ENCODE data around the gene SORCS2.

Gene SORCS2

DNA sequence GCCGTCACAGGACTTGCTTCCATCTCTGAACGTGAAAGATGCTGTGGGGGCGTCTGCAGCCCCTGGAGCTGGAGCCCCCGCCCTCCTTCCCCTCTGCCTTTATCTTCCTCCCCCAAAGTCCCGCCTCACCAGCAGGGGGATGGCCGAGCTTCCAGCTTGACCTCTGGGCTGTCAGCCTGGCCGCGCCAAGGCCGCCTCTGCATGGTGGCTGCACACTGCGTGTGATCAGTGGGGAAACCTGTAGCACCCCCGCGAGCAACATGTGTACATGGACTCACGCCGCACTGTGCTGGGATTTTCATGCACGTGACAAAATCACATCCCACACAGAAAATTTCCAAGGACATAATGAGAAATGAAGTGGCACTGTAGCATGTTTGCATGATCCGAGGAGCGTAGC, 268.9 kb downstream of the SORCS2 start:
- WGBS (ENCODE audit: extremely low coverage, insufficient coverage, insufficient read length): no CpG with 5 or more reads among the region's 17 CpGs
- H2BK120ac ChIP-seq (ENCODE audit: insufficient read depth, low read length, poor library complexity): no peak overlapping the region

DNA sequence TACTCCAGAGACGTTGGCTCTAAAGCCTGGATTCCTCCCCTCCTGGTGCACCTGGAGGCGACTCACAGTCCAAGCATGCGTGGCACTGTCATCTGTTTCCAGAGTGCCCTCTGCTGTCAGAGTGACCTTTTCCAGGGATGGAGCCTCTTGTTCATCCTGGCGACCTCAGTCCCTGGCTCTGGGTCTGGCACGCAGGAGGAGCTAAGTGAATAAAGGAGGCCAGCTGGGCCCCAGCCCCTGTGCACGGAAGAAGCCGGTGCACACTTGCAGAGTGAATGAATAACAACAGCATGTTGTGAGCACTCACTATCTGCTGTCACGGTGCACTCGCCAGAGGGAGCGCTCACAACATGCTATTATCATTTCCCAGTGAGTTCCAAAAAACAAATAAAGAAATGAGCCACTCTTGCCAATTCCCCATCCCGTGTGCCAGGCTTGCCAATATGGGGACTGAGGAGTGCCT, 270.2 kb downstream of the SORCS2 start:
- H2AK5ac ChIP-seq (ENCODE audit: low read length): no peak overlapping the region
- H2BK12ac ChIP-seq (ENCODE audit: low read length): no peak overlapping the region
- H3K27me3 ChIP-seq (ENCODE audit: insufficient read depth, low read length): no peaks in the 10 kb centered on the region
- no peak overlapping the region for H4K91ac ChIP-seq (ENCODE audit: low read depth, low read length)
- no peak overlapping the region for H2BK120ac ChIP-seq (ENCODE audit: insufficient read depth, low read length, poor library complexity)
- H3K9ac ChIP-seq (ENCODE audit: low read length): no peak overlapping the region
- DNase-seq: peak; percentile 25 to 62
- no peaks in the 10 kb centered on the region for H3K9me3 ChIP-seq (ENCODE audit: insufficient read depth, low read depth, low read length)
- no peak overlapping the region for H4K12ac ChIP-seq (ENCODE audit: low read depth, low read length)
- H2AFZ ChIP-seq (ENCODE audit: insufficient read depth, low read length, poor library complexity): no peak overlapping the region
- H3K4me1 ChIP-seq (ENCODE audit: control insufficient read depth in 1 of 2, insufficient read depth in 2 of 2, low read length in 2 of 2): peaks cover 2 to 3% of the 10 kb centered on the region in 2 experiments
- no peak overlapping the region for H3K4me3 ChIP-seq (ENCODE audit: low read depth, low read length)
- H3K79me1 ChIP-seq (ENCODE audit: low read length): no peaks in the 10 kb centered on the region
- H3K4me2 ChIP-seq (ENCODE audit: low read length): no peak overlapping the region
- no CpG with 5 or more reads among the region's 11 CpGs for WGBS (ENCODE audit: extremely low coverage, insufficient coverage, insufficient read length)
- H3K14ac ChIP-seq (ENCODE audit: low read length): no peak overlapping the region
- no peak overlapping the region for H2BK5ac ChIP-seq (ENCODE audit: low read depth, low read length, poor library complexity)
- no peaks in the 10 kb centered on the region for H3K36me3 ChIP-seq (ENCODE audit: control insufficient read depth in 1 of 2, insufficient read depth in 2 of 2, low read length in 2 of 2)
- no peak overlapping the region for H3K18ac ChIP-seq (ENCODE audit: low read length)
- no peak overlapping the region for H3K4ac ChIP-seq (ENCODE audit: low read depth, low read length)
- no peak overlapping the region for H3K23ac ChIP-seq (ENCODE audit: low read length)
- H3K79me2 ChIP-seq (ENCODE audit: control insufficient read depth, insufficient read depth, low read length, poor library complexity): no peaks in the 10 kb centered on the region
- no peak overlapping the region for H4K8ac ChIP-seq (ENCODE audit: low read depth, low read length)
- H3K27ac ChIP-seq (ENCODE audit: low read depth, low read length): no peak overlapping the region

More for the DNA sequence above, 268.9 kb downstream of the SORCS2 start:
- Histone ChIP-seq H3K4me3 (ENCODE audit: low read depth, low read length) (no peak overlapping the region), H3K79me1 (ENCODE audit: low read length) (no peaks in the 10 kb centered on the region), H3K79me2 (ENCODE audit: control insufficient read depth, insufficient read depth, low read length, poor library complexity) (no peaks in the 10 kb centered on the region), H2BK12ac (ENCODE audit: low read length) (no peak overlapping the region), H4K12ac (ENCODE audit: low read depth, low read length) (no peak overlapping the region), H3K4me1 (ENCODE audit: control insufficient read depth in 1 of 2, insufficient read depth in 2 of 2, low read length in 2 of 2) (peaks cover 2 to 3% of the 10 kb centered on the region in 2 experiments), H3K4me2 (ENCODE audit: low read length) (no peak overlapping the region), H3K4ac (ENCODE audit: low read depth, low read length) (no peak overlapping the region), H4K8ac (ENCODE audit: low read depth, low read length) (no peak overlapping the region), H2AK5ac (ENCODE audit: low read length) (no peak overlapping the region), H3K36me3 (ENCODE audit: control insufficient read depth in 1 of 2, insufficient read depth in 2 of 2, low read length in 2 of 2) (no peaks in the 10 kb centered on the region), H4K91ac (ENCODE audit: low read depth, low read length) (no peak overlapping the region), H2BK5ac (ENCODE audit: low read depth, low read length, poor library complexity) (no peak overlapping the region), H3K9me3 (ENCODE audit: insufficient read depth, low read depth, low read length) (no peaks in the 10 kb centered on the region), H3K27me3 (ENCODE audit: insufficient read depth, low read length) (no peaks in the 10 kb centered on the region), H3K27ac (ENCODE audit: low read depth, low read length) (no peak overlapping the region), H3K14ac (ENCODE audit: low read length) (no peak overlapping the region), H3K18ac (ENCODE audit: low read length) (no peak overlapping the region), H3K23ac (ENCODE audit: low read length) (no peak overlapping the region), H3K9ac (ENCODE audit: low read length) (no peak overlapping the region), H2AFZ (ENCODE audit: insufficient read depth, low read length, poor library complexity) (no peak overlapping the region)
- no peak for DNase-seq

DNA sequence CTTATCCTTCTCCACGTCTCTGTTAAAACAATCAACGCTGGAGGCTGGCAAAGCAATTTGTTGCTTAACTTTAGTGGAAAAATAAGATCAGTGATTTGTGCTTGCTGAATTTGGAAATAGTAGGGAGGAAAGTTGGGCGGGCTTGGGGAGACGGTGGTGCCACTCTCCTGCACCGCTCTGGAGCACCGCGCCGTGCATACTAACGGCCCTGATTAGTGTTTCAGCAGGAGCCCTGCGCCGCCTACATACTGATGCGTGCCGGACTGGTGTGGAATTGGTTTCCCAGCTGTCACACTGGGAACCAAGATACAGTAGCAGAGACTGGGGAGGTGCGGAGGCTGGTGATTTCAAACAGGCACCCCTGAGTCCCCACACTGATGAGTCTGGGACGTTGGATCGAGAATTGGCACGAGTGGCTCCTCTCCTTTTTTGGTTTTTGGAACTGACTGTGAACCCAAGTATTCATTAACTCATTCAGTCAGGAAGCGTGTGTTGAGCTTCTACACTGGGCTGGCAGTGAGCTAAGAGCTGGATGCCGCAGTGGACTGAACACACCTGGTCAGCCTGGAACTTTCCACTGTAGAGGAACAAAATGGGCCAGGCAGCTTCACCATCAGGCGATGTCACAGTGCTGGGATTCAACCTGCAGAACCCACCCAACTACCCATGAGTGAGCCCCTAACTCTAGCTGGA, 271.4 kb downstream of the SORCS2 start:
- Histone ChIP-seq H3K36me3 (ENCODE audit: control insufficient read depth in 1 of 2, insufficient read depth in 2 of 2, low read length in 2 of 2) (no peaks in the 10 kb centered on the region), H2AK5ac (ENCODE audit: low read length) (no peak overlapping the region), H3K9me3 (ENCODE audit: insufficient read depth, low read depth, low read length) (peaks cover 1% of the 10 kb centered on the region), H4K12ac (ENCODE audit: low read depth, low read length) (no peak overlapping the region), H2BK120ac (ENCODE audit: insufficient read depth, low read length, poor library complexity) (no peak overlapping the region), H3K27ac (ENCODE audit: low read depth, low read length) (no peak overlapping the region), H3K9ac (ENCODE audit: low read length) (no peak overlapping the region), H3K14ac (ENCODE audit: low read length) (no peak overlapping the region), H3K4me2 (ENCODE audit: low read length) (no peak overlapping the region), H3K18ac (ENCODE audit: low read length) (no peak overlapping the region), H3K79me2 (ENCODE audit: control insufficient read depth, insufficient read depth, low read length, poor library complexity) (no peaks in the 10 kb centered on the region), H3K4me3 (ENCODE audit: low read depth, low read length) (no peak overlapping the region), H4K8ac (ENCODE audit: low read depth, low read length) (no peak overlapping the region), H2BK12ac (ENCODE audit: low read length) (no peak overlapping the region), H3K4me1 (ENCODE audit: control insufficient read depth in 1 of 2, insufficient read depth in 2 of 2, low read length in 2 of 2) (peaks cover 2 to 3% of the 10 kb centered on the region in 2 experiments), H4K91ac (ENCODE audit: low read depth, low read length) (no peak overlapping the region), H3K4ac (ENCODE audit: low read depth, low read length) (no peak overlapping the region), H2AFZ (ENCODE audit: insufficient read depth, low read length, poor library complexity) (no peak overlapping the region), H3K79me1 (ENCODE audit: low read length) (no peaks in the 10 kb centered on the region), H3K27me3 (ENCODE audit: insufficient read depth, low read length) (no peaks in the 10 kb centered on the region), H2BK5ac (ENCODE audit: low read depth, low read length, poor library complexity) (no peak overlapping the region), H3K23ac (ENCODE audit: low read length) (no peak overlapping the region)
- no CpG with 5 or more reads among the region's 20 CpGs for WGBS (ENCODE audit: extremely low coverage, insufficient coverage, insufficient read length)
- DNase-seq: no peak

DNA sequence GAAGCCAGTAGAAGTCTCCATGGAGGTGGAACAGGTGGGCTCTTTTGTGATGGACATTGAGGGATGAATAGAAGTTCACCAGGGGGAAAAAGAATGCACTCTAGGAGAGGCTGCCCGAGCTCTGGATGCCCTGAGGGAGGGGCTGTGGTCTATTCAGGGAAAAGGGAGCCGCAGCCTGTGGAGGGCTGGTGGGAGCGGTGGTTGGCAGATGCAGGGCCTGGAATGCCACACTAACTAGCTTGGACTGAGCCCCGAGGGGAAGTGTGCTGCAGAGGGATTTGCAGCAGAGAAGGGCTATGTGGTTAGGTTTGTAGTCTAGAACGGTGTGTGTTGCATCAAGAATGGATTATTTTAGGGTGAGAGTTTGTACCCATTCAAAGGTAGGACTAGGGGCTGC, 271.9 kb downstream of the SORCS2 start:
- no CpG with 5 or more reads among the region's 5 CpGs for WGBS (ENCODE audit: extremely low coverage, insufficient coverage, insufficient read length)
- H3K18ac ChIP-seq (ENCODE audit: low read length): no peak overlapping the region

More for the DNA sequence above, 271.9 kb downstream of the SORCS2 start:
- H2AK5ac ChIP-seq (ENCODE audit: low read length): no peak overlapping the region
- H4K91ac ChIP-seq (ENCODE audit: low read depth, low read length): no peak overlapping the region
- no peak overlapping the region for H3K4me3 ChIP-seq (ENCODE audit: low read depth, low read length)
- H2BK120ac ChIP-seq (ENCODE audit: insufficient read depth, low read length, poor library complexity): no peak overlapping the region
- H3K79me2 ChIP-seq (ENCODE audit: control insufficient read depth, insufficient read depth, low read length, poor library complexity): no peaks in the 10 kb centered on the region
- H3K27me3 ChIP-seq (ENCODE audit: insufficient read depth, low read length): no peaks in the 10 kb centered on the region
- H3K4me1 ChIP-seq (ENCODE audit: control insufficient read depth in 1 of 2, insufficient read depth in 2 of 2, low read length in 2 of 2): peaks cover 2 to 3% of the 10 kb centered on the region in 2 experiments
- no peak overlapping the region for H3K14ac ChIP-seq (ENCODE audit: low read length)
- H2BK12ac ChIP-seq (ENCODE audit: low read length): no peak overlapping the region
- H2BK5ac ChIP-seq (ENCODE audit: low read depth, low read length, poor library complexity): no peak overlapping the region
- no peak overlapping the region for H4K12ac ChIP-seq (ENCODE audit: low read depth, low read length)
- no peak overlapping the region for H2AFZ ChIP-seq (ENCODE audit: insufficient read depth, low read length, poor library complexity)
- no peak overlapping the region for H3K27ac ChIP-seq (ENCODE audit: low read depth, low read length)
- no peak for DNase-seq
- H3K9me3 ChIP-seq (ENCODE audit: insufficient read depth, low read depth, low read length): peaks cover 3% of the 10 kb centered on the region
- H3K4me2 ChIP-seq (ENCODE audit: low read length): no peak overlapping the region
- no peak overlapping the region for H3K23ac ChIP-seq (ENCODE audit: low read length)
- no peak overlapping the region for H3K4ac ChIP-seq (ENCODE audit: low read depth, low read length)
- no peak overlapping the region for H3K9ac ChIP-seq (ENCODE audit: low read length)
- no peaks in the 10 kb centered on the region for H3K79me1 ChIP-seq (ENCODE audit: low read length)
- H3K36me3 ChIP-seq (ENCODE audit: control insufficient read depth in 1 of 2, insufficient read depth in 2 of 2, low read length in 2 of 2): no peaks in the 10 kb centered on the region
- no peak overlapping the region for H4K8ac ChIP-seq (ENCODE audit: low read depth, low read length)

Measured in trophoblast cell (in vitro differentiated cells and primary cell).